ENCODE data around the gene EFCAB7. TPM values are rescaled to one million over a fixed set of nuclear protein-coding genes. Genes with fewer than 3 reads are reported as not detected.

Gene EFCAB7
- total and polyA plus RNA-seq, 10 donors: 2.9 to 8.2 (median 6.0) TPM

- Histone ChIP-seq H3K27me3 (replicated peaks in 1 of 7) (no peaks in the 10 kb centered on the region), H3K27ac (no peak overlapping the region), H3K9me3 (no peaks in the 10 kb centered on the region), H3K4me3 (no peak overlapping the region), H3K4me1 (peaks cover 0 to 22% (median 8%) of the 10 kb centered on the region in 6 donors), H3K36me3 (no peaks in the 10 kb centered on the region)
- no peak for DNase-seq
- intact Hi-C loops (cut with DNase I; ENCODE audit: low total_unique reads): no loop called here
- TF ChIP-seq CTCF (IDR thresholded peaks at IDR 0.05 in 8 of 11, conservative IDR thresholded peaks at IDR 0.05 in 3 of 11) (no peak), POLR2AphosphoS5 (IDR thresholded peaks at IDR 0.05) (no peak), POLR2A (IDR thresholded peaks at IDR 0.05) (no peak)
Measured at GRCh38 chr1:63612971-63613370, 89.6 kb downstream of the EFCAB7 start.

GRCh38 chr1:63615768-63616420 is 92.6 kb downstream of the EFCAB7 start:
- 35 to 48% (median 42%) methylated on average over 6 of the region's 6 CpGs for WGBS, 5 donors
- peaks cover 0 to 22% (median 8%) of the 10 kb centered on the region in 6 donors for H3K4me1 ChIP-seq
- H3K27ac ChIP-seq: no peak overlapping the region
- no peak overlapping the region for H3K4me3 ChIP-seq
- TF ChIP-seq POLR2AphosphoS5 (IDR thresholded peaks at IDR 0.05): no peak
- TF ChIP-seq CTCF (IDR thresholded peaks at IDR 0.05 in 8 of 11, conservative IDR thresholded peaks at IDR 0.05 in 3 of 11): peak; percentile 73 to 94 (median 89)
- no peaks in the 10 kb centered on the region for H3K36me3 ChIP-seq
- H3K27me3 ChIP-seq (replicated peaks in 1 of 7): no peaks in the 10 kb centered on the region
- no peaks in the 10 kb centered on the region for H3K9me3 ChIP-seq
- intact Hi-C loops (cut with DNase I; ENCODE audit: low total_unique reads): loop anchor here (5.0 kb wide), 2 partner anchors 521 to 631 kb away; no protein-coding TSS in a partner anchor
- no peak for DNase-seq

- Histone ChIP-seq H3K27me3 (replicated peaks in 1 of 7) (no peaks in the 10 kb centered on the region), H3K36me3 (peaks cover 0 to 5% (median 0%) of the 10 kb centered on the region in 6 donors), H3K4me3 (no peak overlapping the region), H3K4me1 (peaks cover 0 to 17% (median 8%) of the 10 kb centered on the region in 6 donors), H3K27ac (no peak overlapping the region), H3K9me3 (no peaks in the 10 kb centered on the region)
- 75 to 90% (median 85%) methylated on average over 6 of the region's 6 CpGs for WGBS, 5 donors
- DNase-seq: no peak
- intact Hi-C loops (cut with DNase I; ENCODE audit: low total_unique reads): loop anchor here (5.0 kb wide), 2 partner anchors 520 to 630 kb away; no protein-coding TSS in a partner anchor
- TF ChIP-seq POLR2AphosphoS5 (IDR thresholded peaks at IDR 0.05) (no peak), CTCF (IDR thresholded peaks at IDR 0.05 in 8 of 11, conservative IDR thresholded peaks at IDR 0.05 in 3 of 11) (no peak), POLR2A (IDR thresholded peaks at IDR 0.05) (no peak)
Measured at GRCh38 chr1:63617450-63617849, 94.1 kb downstream of the EFCAB7 start.

GRCh38 chr1:63618011-63618410 is 94.7 kb downstream of the EFCAB7 start:
- DNase-seq: no peak
- TF ChIP-seq CTCF (IDR thresholded peaks at IDR 0.05 in 8 of 11, conservative IDR thresholded peaks at IDR 0.05 in 3 of 11) (no peak), POLR2AphosphoS5 (IDR thresholded peaks at IDR 0.05) (no peak), POLR2A (IDR thresholded peaks at IDR 0.05) (no peak)
- H3K27ac ChIP-seq: no peak overlapping the region
- H3K27me3 ChIP-seq (replicated peaks in 1 of 7): no peaks in the 10 kb centered on the region
- H3K36me3 ChIP-seq: peaks cover 0 to 5% (median 0%) of the 10 kb centered on the region in 6 donors
- H3K4me1 ChIP-seq: peaks cover 0 to 13% (median 6%) of the 10 kb centered on the region in 6 donors
- H3K4me3 ChIP-seq: no peak overlapping the region
- intact Hi-C loops (cut with DNase I; ENCODE audit: low total_unique reads): loop anchor here (5.0 kb wide), 2 partner anchors 519 to 629 kb away; no protein-coding TSS in a partner anchor
- H3K9me3 ChIP-seq: no peaks in the 10 kb centered on the region
